HG03280 (cell line): ENCODE results near the gene CAMTA2.
A peak's percentile ranks its signal among the peaks of the same experiment; 100 is the strongest.

Experiments
- ATAC-seq: cut with Tn5 transposase; IDR thresholded peaks from one replicate; pipeline ENCODE4 v1.9.1; 2021; ENCODE audit warnings: mild to moderate bottlenecking, moderate library complexity; ENCODE audit not compliant: unreplicated experiment

Gene CAMTA2

DNA sequence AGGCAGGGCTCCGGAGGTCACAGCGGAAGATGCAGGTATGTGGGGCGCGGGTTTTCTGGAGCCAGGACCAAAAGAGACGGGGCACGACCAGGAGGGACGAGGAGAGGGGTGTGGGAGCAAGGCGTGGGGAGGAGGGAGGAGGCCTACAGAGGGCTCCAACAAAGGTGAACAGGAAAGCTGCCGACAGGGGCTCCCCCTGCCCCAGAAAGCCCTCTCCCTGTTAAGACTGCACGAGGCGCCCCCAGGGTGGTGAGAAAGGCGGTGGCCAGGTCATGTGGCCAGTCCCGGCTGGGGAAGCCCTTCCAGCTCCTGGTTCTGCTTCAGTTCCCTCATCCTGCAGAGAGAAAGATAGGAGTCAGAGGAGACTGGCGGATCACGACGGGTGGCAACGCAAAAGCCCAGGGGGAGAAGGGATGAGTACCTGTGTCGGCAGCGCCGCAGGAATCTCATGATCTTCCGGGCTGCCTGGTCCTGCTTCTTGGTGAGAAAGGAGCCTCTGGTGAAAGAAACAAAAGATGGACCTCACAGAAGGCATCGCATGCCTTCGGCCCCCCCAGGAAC is 18.9 kb downstream of the CAMTA2 start:
- no peak for ATAC-seq

DNA sequence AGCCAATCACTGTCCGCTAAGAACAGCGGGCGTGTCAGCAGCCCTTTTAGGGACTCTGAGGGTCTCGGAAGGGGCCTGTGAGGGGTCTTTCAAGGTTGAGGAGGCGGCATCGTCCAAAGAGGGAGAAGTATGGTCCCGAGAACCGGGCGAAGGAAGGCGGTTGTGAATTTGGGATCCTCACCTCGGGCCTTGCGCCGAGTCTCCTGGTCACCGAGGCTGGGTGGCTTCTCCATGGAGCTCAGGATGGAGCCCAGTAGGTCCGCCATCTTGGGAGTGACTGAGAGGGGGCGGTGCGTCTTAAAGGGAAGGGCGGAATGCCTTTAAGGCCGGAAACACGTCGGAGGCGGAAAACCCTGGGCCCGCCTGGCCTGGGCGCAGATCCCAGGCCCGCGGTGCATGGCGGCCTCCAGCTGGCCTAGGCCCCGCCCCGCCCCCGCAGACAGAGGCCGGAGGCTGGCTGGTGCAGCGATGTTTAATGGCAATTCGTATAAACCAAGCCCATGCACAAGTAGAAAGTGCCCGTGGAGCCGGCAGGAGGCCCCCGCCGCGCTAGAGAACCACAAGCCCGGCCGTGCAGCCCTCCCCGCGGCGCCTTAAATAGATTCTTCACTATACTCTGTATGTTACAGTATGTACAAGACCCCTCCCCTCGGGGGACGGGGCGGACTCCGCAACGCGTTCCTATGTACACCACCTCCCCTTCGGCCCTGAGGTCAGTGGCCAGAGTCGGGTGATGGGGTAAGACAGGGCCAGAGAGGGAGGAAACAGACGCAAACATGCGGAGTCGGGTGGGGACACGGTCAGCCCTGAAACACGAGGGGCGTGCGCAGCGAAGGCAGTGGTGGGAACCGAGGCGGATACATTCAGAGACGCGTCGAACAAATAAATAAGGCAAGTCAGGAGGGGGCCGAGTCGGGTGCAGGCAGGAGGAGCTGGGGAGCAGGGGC is 19.7 kb downstream of the CAMTA2 start, which contains the start of gene SPAG7:
Gene SPAG7 (minus strand): TSS at position 279 of the 947 bp plus-strand sequence. CDS start 13 bp downstream, at position 266.
- ATAC-seq: peak; percentile 66

GRCh38 chr17:4966844-4967538 is 20.5 kb downstream of the CAMTA2 start:
- ATAC-seq: peak; percentile 77

GRCh38 chr17:4965311-4965986 is 22.0 kb downstream of the CAMTA2 start:
- no peak for ATAC-seq

- no peak for ATAC-seq
Observed at GRCh38 chr17:4960279-4960922, 27.1 kb downstream of the CAMTA2 start.

GRCh38 chr17:4959261-4959965 is 28.1 kb downstream of the CAMTA2 start:
- no peak for ATAC-seq

- no peak for ATAC-seq
Observed at GRCh38 chr17:4958102-4958501, 29.4 kb downstream of the CAMTA2 start.

- ATAC-seq: no peak
Observed at GRCh38 chr17:4956493-4957061, 30.9 kb downstream of the CAMTA2 start.

DNA sequence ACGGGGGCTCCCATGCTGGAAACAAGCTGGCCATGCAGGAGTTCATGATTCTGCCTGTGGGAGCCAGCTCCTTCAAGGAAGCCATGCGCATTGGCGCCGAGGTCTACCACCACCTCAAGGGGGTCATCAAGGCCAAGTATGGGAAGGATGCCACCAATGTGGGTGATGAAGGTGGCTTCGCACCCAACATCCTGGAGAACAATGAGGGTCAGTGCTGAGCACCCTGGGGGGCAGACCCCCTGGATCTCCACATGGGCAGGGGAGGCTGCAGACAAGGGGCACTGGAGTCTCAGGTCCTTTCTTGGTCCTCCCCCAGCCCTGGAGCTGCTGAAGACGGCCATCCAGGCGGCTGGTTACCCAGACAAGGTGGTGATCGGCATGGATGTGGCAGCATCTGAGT is 32.4 kb downstream of the CAMTA2 start:
- ATAC-seq: no peak

DNA sequence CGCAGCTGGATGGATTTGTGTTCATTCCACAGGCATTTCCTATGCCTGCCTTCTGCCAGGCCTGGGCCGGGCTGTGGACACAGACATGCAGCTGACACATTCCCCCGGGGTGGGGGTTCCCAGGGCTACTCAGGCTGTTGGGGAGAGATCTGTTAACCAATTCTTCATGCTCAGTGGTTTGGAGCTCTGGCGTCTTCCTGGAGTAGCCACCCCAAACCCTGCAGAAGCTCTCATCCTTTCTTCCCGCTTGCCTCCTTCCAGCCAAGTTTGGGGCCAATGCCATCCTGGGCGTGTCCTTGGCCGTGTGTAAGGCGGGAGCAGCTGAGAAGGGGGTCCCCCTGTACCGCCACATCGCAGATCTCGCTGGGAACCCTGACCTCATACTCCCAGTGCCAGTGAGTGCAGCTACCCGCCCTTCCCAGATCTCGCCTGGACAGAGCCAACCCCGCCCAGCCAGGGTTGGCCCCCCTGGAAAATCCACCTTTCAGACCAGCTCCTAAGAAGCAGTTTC is 34.0 kb downstream of the CAMTA2 start:
- no peak for ATAC-seq

GRCh38 chr17:4951486-4951885 is 36.0 kb downstream of the CAMTA2 start:
- ATAC-seq: no peak

GRCh38 chr17:4950746-4951204 is 36.7 kb downstream of the CAMTA2 start, which contains the start of gene ENO3:
Gene ENO3 (plus strand): TSS chr17:4951119. CDS start chr17:4951830, 711 bp downstream.
- no peak for ATAC-seq

DNA sequence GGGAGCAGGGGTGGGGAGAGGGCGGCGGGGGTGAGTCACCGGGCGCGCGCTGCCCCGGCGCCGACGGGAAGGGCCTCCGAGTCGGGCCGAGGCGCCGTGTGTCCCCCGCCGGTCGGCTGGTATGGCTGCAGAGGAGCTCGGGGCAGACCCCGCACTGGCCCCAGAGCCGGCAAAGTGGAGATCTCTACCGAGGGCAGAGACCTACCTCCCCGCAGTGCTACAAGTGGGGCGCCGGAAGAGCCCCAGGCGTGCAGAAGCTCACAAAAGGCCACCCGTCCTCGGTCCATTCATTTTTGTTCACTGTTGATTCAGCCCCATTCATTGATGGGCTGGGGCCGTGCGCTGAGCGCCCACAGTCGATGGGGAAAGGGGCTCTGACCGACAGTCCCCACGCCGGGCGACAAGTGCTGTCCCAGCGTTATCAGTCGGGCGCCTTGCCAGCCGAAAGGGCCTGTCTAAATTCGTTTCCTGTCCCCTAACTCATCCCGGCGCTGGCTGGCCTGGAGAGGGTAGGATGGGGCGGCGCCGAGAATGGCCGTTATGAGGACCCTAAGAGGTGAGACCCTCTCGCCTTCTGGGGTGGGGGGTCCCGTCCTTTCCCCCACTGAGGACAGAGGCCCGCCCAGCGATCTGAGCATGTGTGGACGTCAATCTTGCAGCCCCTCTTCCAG is 37.3 kb downstream of the CAMTA2 start:
- ATAC-seq: no peak

DNA sequence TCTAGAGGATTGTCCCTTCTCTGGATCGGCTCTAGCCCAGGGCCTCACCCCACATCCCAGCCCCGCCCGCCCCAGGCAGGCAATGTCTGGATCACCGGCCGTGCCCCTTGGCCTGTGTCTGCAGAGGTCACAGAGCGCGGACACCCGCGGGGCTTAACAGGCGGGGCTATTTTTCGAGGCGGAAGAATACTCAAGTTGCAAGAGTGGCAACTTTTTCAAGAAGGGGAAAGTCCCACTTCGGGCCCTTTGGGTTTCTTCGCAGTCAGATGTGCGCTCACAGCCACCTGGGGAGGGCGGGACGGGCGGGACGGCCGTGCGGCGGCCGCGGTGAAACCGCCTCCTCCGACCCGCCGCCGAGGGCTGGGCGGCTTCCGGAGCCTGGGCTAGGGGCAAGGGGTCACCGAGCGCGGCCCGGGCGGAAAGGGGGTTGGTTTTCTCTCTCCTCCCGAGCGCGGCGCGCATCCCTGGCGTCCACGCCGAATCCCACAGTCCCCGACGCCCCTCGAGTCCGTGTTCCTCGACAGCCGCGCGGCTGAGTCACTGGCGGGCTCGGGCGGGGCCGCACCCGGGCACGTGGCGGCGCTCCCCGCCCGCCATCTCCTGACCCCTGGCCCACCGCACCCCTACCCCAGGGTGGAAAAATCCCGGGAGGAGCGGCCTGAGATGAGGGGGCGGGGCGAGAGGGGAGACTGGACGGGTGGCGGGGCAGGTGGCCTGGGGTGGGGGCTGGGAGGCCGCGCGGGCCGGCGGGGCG is 38.0 kb downstream of the CAMTA2 start:
- ATAC-seq: peak; percentile 27

- peak; percentile 38 for ATAC-seq
Observed at GRCh38 chr17:4948931-4949320, 38.5 kb downstream of the CAMTA2 start.

GRCh38 chr17:4948166-4948930 is 39.1 kb downstream of the CAMTA2 start, which contains the start of gene PFN1:
Gene PFN1 (minus strand): TSS chr17:4948530. CDS start chr17:4948394, 136 bp downstream.
- ATAC-seq: peak; percentile 26
